HG02678 (cell line): ENCODE results near the gene FLNB.
A peak's percentile ranks its signal among the peaks of the same experiment; 100 is the strongest.
"Not testable (repeated sequence)": the region's sequence is repeated elsewhere in the genome, so short reads cannot be mapped to it uniquely, and the experiment has no call there.

Experiments used
- ATAC-seq: cut with Tn5 transposase; IDR thresholded peaks from one replicate; pipeline ENCODE4 v1.9.1; 2021; ENCODE audit warnings: mild to moderate bottlenecking, moderate library complexity; ENCODE audit not compliant: unreplicated experiment

Gene FLNB

DNA sequence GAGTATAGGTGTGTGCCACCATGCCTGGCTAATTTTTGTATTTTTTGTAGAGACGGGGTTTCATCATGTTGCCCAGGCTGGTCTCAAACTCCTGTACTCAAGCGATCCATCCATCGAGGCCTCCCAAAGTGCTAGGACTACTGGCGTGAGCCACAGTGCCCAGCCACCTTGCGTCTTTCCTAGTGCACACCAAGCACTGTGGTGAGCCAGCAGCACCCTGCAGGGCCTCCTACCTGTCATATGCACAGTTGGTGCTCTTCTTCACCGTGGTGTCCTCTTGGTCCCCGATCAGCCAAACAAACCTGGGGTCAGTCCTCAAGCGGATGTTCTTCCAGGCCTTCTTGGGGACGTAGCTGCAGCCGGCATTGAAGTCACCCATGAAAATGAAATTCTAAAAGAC is 189.4 kb downstream of the FLNB start:
- ATAC-seq = no peak

DNA sequence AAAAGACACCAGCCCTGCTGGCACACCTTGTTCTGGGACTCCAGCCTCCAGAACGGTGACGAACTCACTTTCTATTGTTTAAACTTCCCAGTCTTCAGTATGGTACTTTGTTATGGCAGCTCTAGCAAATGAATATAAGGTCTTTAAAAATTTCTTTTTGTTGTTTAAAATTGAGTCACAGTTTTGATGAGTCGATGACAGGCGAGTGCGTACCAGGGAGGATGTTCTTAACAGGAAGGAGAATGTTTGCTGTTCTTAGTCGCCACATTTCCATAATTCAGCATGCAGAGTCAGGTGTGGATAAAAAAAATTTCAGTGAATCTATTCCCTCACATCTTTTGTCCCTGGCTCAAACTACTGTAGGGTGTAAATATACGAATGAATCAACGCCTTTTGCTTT is 190.1 kb downstream of the FLNB start:
- no peak for ATAC-seq

GRCh38 chr3:58198804-58199203 is 190.6 kb downstream of the FLNB start:
- ATAC-seq = no peak

GRCh38 chr3:58200121-58200709 is 192.0 kb downstream of the FLNB start:
- no peak for ATAC-seq

DNA sequence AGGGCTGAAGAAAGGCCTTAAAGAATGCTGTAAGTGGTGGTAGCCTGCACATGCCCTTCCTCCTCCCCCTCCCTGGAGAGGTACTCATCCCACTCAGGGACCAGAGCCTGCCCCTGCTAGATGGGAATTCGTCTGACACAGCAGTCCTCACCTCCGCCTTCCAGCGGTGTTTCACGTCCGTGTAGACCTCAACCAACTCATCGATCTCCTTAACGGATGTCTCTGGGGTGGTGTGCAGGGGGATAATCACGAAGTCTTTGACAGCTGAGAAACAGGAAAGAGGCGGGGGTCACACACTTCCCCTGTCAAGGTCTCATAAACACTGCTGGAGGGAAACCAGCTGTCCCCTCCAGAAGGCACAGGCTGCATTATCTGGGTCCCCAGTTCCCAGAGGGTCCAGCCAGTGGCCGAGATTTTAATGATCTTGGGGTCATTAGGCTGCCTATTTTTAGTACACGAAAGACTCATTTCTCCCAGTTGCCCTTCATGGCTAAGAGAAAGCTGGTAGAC is 192.7 kb downstream of the FLNB start:
- no peak for ATAC-seq

DNA sequence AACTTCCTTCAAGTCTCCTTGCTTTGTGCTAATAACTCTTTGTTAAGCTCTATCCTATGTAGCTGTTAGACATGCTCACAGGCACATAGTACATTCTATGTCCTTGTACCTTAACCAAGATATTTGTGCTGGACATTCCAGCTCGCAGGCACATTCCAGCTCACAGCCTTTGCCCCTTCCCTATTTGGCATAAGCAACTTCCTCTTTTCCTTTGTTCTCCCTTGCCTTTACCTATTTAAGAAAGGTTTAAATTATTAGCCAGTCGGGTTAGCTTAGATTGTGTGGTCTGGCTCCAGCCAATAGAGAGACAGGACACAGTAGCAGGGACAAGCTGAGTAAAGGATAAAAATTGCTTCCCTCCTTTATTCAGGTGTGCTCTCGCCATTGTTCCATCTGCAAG is 193.2 kb downstream of the FLNB start:
- not testable (repeated sequence) for ATAC-seq

- ATAC-seq = peak; percentile 87
Observed at GRCh38 chr3:58202917-58203360, 194.7 kb downstream of the FLNB start.

DNA sequence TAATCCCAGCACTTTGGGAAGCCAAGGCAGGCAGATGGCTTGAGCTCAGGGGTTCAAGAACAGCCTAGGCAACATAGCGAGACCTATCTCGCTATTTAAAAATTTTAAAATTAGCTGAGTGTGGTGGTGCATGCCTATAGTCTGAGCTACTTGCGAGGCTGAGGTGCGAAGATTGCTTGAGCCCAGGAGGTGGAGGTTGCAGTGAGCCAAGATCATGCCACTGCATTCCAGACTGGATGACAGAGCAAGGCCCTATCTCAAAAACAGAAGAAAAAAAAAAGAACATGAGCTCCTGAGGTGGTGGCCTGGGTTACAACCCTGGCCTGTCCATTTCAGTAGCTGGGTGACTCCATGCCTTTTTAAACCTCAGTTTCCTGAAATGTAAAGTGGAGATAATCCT is 195.3 kb downstream of the FLNB start:
- no peak for ATAC-seq

DNA sequence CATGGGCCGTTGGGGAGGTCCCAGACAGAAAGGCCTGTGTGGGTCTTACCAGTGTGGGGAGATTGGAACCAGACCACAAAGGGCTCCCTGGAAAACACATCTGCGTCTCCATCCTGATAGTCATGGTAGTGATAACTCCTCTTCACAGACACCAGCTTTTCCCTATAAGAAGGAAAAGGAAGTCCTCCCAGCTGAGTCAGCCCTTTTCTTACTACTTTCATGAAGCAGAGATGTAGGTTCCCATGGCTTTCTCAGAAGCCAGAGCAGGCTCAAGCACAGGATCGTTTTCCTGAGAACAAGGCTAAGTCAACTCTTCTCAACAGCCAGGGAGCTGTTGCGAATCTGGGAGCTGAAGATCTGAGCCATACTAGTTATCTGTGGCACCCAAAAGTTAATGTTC is 196.5 kb downstream of the FLNB start:
- ATAC-seq = no peak

- no peak for ATAC-seq
Observed at GRCh38 chr3:58205981-58206380, 197.8 kb downstream of the FLNB start.

GRCh38 chr3:58206406-58207011 is 198.3 kb downstream of the FLNB start:
- no peak for ATAC-seq

GRCh38 chr3:58207954-58208353 is 199.7 kb downstream of the FLNB start:
- no peak for ATAC-seq

GRCh38 chr3:58209933-58210332 is 201.7 kb downstream of the FLNB start:
- no peak for ATAC-seq

GRCh38 chr3:58210761-58211460 is 202.7 kb downstream of the FLNB start, which contains the start of gene DNASE1L3:
Gene DNASE1L3, minus strand, starts transcription at chr3:58210972. Its CDS starts 66 bp downstream, at chr3:58210906.
- ATAC-seq = no peak

- ATAC-seq = peak; percentile 80
Observed at GRCh38 chr3:58214484-58215316, 206.5 kb downstream of the FLNB start.

GRCh38 chr3:58215317-58216025 is 207.2 kb downstream of the FLNB start:
- peak; percentile 9 for ATAC-seq

GRCh38 chr3:58216496-58217195 is 208.4 kb downstream of the FLNB start:
- no peak for ATAC-seq

DNA sequence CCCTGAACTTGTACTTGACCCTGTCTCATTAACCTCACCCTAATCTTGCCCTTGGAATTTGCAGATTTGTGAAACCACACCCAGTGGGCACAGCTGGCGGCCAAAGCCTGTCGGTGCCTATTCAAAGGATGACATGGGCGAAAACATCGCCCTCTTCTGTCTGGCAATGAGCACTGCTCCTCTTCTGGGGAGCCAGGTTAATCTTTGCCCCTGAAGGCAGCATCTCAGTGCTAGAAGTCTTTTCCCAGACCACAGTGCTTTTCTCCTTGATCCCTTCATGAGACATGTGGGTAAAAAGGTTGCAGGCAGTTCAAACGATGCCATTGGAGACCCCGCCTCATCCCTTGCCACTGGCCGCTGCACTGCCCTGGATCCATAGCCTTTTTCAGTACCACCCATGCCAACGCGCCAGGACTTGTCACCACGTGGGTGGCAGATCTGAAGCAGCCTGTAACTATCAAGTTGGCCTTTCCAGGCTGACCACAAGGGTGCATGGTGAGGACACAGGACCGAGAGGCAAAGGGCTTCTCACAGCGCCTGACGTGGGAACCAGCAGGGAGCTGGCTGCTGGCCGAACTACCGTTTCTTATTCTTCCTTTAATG is 209.1 kb downstream of the FLNB start:
- peak; percentile 47 for ATAC-seq

- ATAC-seq = no peak
Observed at GRCh38 chr3:58218904-58219303, 210.7 kb downstream of the FLNB start.
